ENCODE results near the gene PDGFB. TPM values are rescaled to one million over a fixed set of nuclear protein-coding genes. Genes with fewer than 3 reads are reported as not detected.

The PDGFB gene
- total RNA-seq, 1 donor from 2014 or later, result 79.6 TPM

- no peak for DNase-seq (ENCODE audit: low read depth)
- H3K4me3 ChIP-seq (ENCODE audit: low read depth, low read length), result no peak overlapping the region
- TF ChIP-seq CTCF (conservative IDR thresholded peaks at IDR 0.05; ENCODE audit: low read depth, low read length), result no peak
These were observed 8.2 kb downstream of the PDGFB start for GRCh38 chr22:39236321-39237317.

GRCh38 chr22:39234867-39235687 lies 9.7 kb downstream of the PDGFB start:
- DNase-seq (ENCODE audit: low read depth), result no peak
- H3K4me3 ChIP-seq (ENCODE audit: low read depth, low read length), result no peak overlapping the region
- TF ChIP-seq CTCF (conservative IDR thresholded peaks at IDR 0.05; ENCODE audit: low read depth, low read length), result no peak

GRCh38 chr22:39234472-39234787 lies 10.4 kb downstream of the PDGFB start:
- no peak for DNase-seq (ENCODE audit: low read depth)
- no peak for TF ChIP-seq CTCF (conservative IDR thresholded peaks at IDR 0.05; ENCODE audit: low read depth, low read length)
- H3K4me3 ChIP-seq (ENCODE audit: low read depth, low read length), result no peak overlapping the region

- no peak overlapping the region for H3K4me3 ChIP-seq (ENCODE audit: low read depth, low read length)
- TF ChIP-seq CTCF (conservative IDR thresholded peaks at IDR 0.05; ENCODE audit: low read depth, low read length), result no peak
- no peak for DNase-seq (ENCODE audit: low read depth)
These were observed 10.9 kb downstream of the PDGFB start for GRCh38 chr22:39233710-39234471.

- no peak overlapping the region for H3K4me3 ChIP-seq (ENCODE audit: low read depth, low read length)
- DNase-seq (ENCODE audit: low read depth), result no peak
- TF ChIP-seq CTCF (conservative IDR thresholded peaks at IDR 0.05; ENCODE audit: low read depth, low read length), result no peak
These were observed 11.7 kb downstream of the PDGFB start for GRCh38 chr22:39232806-39233709.

GRCh38 chr22:39232246-39232645 lies 12.5 kb downstream of the PDGFB start:
- no peak for TF ChIP-seq CTCF (conservative IDR thresholded peaks at IDR 0.05; ENCODE audit: low read depth, low read length)
- H3K4me3 ChIP-seq (ENCODE audit: low read depth, low read length), result no peak overlapping the region
- no peak for DNase-seq (ENCODE audit: low read depth)
